Activated CD8-positive, alpha-beta T cell treated with anti-CD3 and anti-CD28 coated beads, Interleukin-2, amount 10 ng/mL, durations not matched to agents 7 days and 5 days (primary cell): ENCODE results near the gene LYRM9. TPM values are rescaled to one million over a fixed set of nuclear protein-coding genes. Genes with fewer than 3 reads are reported as not detected.
"Not testable (repeated sequence)": the region's sequence is repeated elsewhere in the genome, so short reads cannot be mapped to it uniquely, and the experiment has no call there.

ENCODE experiments used
- ATAC-seq: fragments of 150-1000 bp; cut with Tn5 transposase; one replicate; pipeline ENCODE4 v1.10.0; 2021; ENCODE audit warnings: moderate library complexity
- CTCF ChIA-PET: fragments of 350-600 bp; sonication (Branson Sonifier 250); formaldehyde crosslinking; loops from one replicate; lab custom pipeline; 2021; ENCODE audit warnings: antibody characterized with exemption; lab: Charles Lee
- POLR2A ChIA-PET: fragments of 350-600 bp; sonication (Branson Sonifier 250); formaldehyde crosslinking; loops from one replicate; lab custom pipeline; 2021; ENCODE audit warnings: antibody characterized with exemption; lab: Charles Lee
- DNase-seq: peaks from one replicate; pipeline ENCODE4 v3.0.0-alpha.2; 2020
- H3K27ac Mint-ChIP-seq: one replicate; pipeline ENCODE4 v1.8.0; 2021; ENCODE audit warnings: mild to moderate bottlenecking, mixed read lengths
- H3K27me3 Mint-ChIP-seq: one replicate; pipeline ENCODE4 v1.8.0; 2021; ENCODE audit warnings: low read depth, mixed read lengths
- H3K36me3 Mint-ChIP-seq: one replicate; pipeline ENCODE4 v1.8.0; 2021; ENCODE audit warnings: low read depth, mixed read lengths
- H3K4me1 Mint-ChIP-seq: one replicate; pipeline ENCODE4 v1.8.0; 2021; ENCODE audit warnings: low read depth, mixed read lengths
- H3K4me3 Mint-ChIP-seq: one replicate; pipeline ENCODE4 v1.8.0; 2021; ENCODE audit warnings: mild to moderate bottlenecking, mixed read lengths
- H3K9me3 Mint-ChIP-seq: one replicate; pipeline ENCODE4 v1.8.0; 2022; ENCODE audit warnings: mixed read lengths; ENCODE audit not compliant: insufficient read depth
- total RNA-seq, 2 experiments: library from RNA; stranded (reverse); gene quantifications; one replicate each; pipeline ENCODE4 v1.2.3, GENCODE V29; 2021

LYRM9 gene
- total RNA-seq, 2 experiments from 2014 or later, result 1.6 to 3.6 TPM

DNA sequence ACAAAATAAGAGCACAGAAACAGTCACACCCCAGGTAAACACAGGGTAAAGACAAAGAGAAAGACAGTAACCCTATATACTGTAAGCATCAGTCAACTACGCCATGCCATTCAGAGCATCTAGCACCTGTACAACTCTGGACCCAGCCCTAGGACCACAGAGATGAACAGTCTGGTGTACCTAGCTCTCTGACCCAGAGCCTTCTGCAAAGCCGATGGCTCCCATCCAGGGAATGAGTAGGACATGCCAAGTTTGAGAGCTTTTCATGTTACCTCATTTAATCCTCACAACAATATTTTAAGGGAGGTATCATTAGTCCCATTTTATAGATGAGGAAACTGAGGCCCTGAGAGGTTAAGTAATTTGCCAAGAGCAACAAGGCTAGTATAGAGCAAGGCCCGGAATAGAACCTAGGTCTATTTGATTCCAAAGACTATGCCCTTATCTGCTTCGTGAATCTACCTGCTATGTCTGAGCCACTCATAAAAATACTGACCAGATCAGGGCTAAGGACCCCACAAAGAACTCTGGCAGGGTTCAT is 3.4 kb downstream of the LYRM9 start:
- Mint-ChIP-seq H3K9me3 (no peaks in the 10 kb centered on the region), H3K4me3 (no peak overlapping the region), H3K27ac (no peak overlapping the region), H3K27me3 (peaks cover 6% of the 10 kb centered on the region), H3K36me3 (no peaks in the 10 kb centered on the region), H3K4me1 (peaks cover 35% of the 10 kb centered on the region)
- POLR2A ChIA-PET, result no interaction called here
- no peak for ATAC-seq
- DNase-seq, result no peak
- CTCF ChIA-PET, result interaction anchor here (0.6 to 8.8 kb wide), 4 partner anchors 10 to 362 kb away, joined by 3 to 198 read pairs (median 4); no protein-coding TSS in a partner anchor

DNA sequence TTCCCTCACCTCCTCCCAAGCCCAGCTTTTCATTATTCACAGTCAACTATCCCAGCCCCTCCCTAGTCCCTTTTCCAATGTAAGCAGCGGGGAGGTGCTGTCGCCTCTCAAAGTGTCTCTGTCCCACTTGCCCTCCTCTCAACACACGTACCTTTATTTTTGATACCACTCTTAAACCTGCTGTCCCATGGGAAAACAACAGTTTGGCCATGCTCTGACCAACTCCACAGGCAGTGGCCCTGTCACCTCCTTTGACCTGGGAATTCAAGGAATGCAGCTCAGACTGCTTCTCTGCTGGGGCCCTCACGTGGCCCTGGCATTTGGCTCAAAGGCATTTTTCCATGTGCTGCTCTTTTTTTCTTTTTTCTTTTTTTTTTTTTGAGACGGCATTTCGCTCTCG is 4.2 kb downstream of the LYRM9 start:
- Mint-ChIP-seq H3K4me1 (peaks cover 31% of the 10 kb centered on the region), H3K36me3 (no peaks in the 10 kb centered on the region), H3K27me3 (peaks cover 2% of the 10 kb centered on the region), H3K9me3 (no peaks in the 10 kb centered on the region), H3K27ac (no peak overlapping the region), H3K4me3 (no peak overlapping the region)
- DNase-seq, result no peak
- ATAC-seq, result no peak
- ChIA-PET CTCF (interaction anchor here (8.8 kb wide), 1 partner anchor 81 kb away, joined by 198 read pairs; no protein-coding TSS in a partner anchor), POLR2A (no interaction called here)

DNA sequence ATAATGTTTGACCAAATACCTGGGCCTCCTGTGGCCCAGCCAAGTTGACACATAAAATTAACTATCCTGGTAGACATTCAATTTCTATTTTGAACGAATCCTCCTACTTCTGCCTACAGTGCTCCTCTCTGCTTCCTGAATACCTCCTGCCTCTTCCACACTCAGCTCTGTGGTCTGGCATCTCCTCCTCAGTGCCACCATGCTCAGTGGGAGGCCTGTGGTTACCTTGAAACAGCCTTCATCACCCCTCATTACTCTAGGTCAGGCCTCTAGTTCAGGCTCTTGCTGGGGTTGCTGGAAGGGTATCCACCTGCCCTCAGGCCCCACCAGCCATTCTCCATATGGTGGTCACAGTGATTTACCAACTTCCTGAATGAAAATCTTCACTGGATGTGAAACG is 5.1 kb downstream of the LYRM9 start:
- no peaks in the 10 kb centered on the region for H3K36me3 Mint-ChIP-seq
- no peak overlapping the region for H3K27ac Mint-ChIP-seq
- ATAC-seq (no peak), DNase-seq (no peak)
- H3K4me1 Mint-ChIP-seq, result peaks cover 24% of the 10 kb centered on the region
- ChIA-PET POLR2A (no interaction called here), CTCF (interaction anchor here (0.7 to 8.8 kb wide), 2 partner anchors 9 to 80 kb away, joined by 3 to 198 read pairs; no protein-coding TSS in a partner anchor)
- no peaks in the 10 kb centered on the region for H3K9me3 Mint-ChIP-seq
- no peak overlapping the region for H3K4me3 Mint-ChIP-seq
- H3K27me3 Mint-ChIP-seq, result no peaks in the 10 kb centered on the region

DNA sequence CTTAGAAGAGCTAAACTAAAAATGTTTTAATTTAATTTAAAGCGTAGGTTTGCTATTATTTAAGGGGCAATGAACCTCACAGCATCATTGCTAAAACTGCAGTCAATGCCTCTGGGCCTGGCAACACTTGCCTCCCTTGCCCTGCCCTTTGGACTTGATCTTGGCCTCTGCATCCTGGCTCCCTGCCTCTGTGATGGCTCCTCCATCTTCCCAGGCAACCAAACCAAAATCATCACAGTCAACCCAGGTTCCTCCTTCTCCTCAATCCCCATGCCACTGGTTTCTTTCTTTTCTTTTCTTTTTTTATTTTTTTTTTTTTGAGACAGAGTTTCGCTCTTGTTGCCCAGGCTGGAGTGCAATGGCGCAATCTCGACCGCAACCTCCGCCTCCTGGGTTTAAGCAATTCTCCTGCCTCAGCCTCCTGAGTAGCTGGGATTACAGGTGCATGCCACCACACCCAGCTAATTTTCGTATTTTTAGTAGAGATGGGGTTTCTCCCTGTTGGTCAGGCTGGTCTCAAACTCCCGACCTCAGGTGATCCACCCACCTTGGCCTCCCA is 6.7 kb downstream of the LYRM9 start:
- CTCF ChIA-PET, result interaction anchor here (3.1 to 12.7 kb wide), 2 partner anchors 82 to 126 kb away, joined by 17 to 654 read pairs; partner anchors contain the start of gene NOS2
- H3K4me3 Mint-ChIP-seq, POLR2A ChIA-PET, H3K36me3 Mint-ChIP-seq, DNase-seq, H3K9me3 Mint-ChIP-seq, ATAC-seq, H3K27ac Mint-ChIP-seq, H3K27me3 Mint-ChIP-seq: not testable (repeated sequence)
- H3K4me1 Mint-ChIP-seq, result peaks cover 22% of the 10 kb centered on the region

DNA sequence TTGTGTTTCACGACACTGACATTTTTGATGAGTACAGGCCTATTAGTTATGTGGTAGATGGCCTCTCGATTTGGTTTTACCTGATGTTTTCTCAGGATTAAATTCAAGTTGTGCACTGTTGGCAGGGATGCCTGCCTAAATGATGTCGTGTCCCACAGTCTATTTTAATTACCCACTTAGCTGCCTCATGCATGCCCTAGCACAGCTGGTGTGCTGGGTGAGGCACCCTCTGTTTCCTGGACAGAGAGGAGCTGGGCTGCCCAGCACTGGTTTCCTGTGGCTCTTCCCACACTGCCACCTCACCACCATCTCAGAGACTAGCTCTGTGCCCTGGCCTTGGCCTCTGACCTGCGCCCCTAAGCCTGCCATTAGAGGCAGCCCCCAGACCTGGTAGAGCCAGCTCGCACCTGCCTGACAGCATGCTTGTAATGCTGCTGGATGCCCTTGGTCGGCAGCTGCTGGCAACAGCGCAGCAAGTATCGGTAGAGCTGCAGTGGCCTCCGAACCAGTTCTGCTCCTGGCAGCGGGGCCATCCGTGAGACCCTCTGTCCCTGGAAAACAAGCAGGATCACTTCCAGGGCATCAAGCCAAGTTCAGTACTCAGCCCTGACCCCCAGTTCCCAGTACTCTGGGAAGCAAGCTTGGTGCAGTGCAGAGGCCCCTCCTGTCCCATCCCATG is 10.9 kb downstream of the LYRM9 start:
- ChIA-PET CTCF (interaction anchor here (1.1 to 12.7 kb wide), 5 partner anchors 11 to 655 kb away, joined by 3 to 654 read pairs (median 71); partner anchors contain the start of genes LYRM9 and NOS2), POLR2A (interaction anchor here (0.7 kb wide), 1 partner anchor 11 kb away, joined by 3 read pairs; no protein-coding TSS in a partner anchor)
- Mint-ChIP-seq H3K4me3 (no peak overlapping the region), H3K9me3 (no peaks in the 10 kb centered on the region), H3K4me1 (peaks cover 37% of the 10 kb centered on the region), H3K27ac (no peak overlapping the region), H3K27me3 (no peaks in the 10 kb centered on the region), H3K36me3 (no peaks in the 10 kb centered on the region)
- ATAC-seq, result no peak
- no peak for DNase-seq

DNA sequence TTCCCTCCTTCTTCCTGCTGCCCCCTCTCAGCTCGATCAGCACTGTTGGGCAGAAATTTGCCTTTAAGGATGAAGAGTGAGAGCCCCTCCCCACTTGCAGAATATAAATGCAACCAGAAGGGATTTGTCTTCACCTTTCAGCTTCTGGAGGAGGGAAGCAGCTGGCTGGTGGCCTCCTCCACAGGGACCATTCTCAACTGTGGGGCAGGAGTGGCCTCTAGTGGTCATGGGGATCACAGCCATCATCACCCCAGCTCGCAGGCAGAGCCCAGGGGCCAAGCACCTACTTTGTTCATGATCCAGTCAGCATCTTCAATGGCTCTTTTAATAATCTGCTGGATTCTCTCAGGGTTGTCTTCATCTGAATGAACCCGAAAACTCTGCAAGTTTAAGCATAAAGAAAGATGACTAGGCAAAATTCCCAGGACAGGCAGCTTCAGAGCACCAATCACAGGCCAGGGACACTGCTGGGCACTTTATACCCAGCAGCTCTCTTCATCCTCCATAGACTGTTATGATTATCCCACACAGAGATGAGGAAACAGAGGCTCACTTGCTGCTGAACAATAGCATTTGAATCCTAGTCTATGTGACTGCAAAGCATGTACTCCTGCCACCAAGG is 13.1 kb downstream of the LYRM9 start:
- Mint-ChIP-seq H3K4me1 (peaks cover 32% of the 10 kb centered on the region), H3K27ac (peak overlapping the region; percentile 55), H3K36me3 (no peaks in the 10 kb centered on the region), H3K9me3 (no peaks in the 10 kb centered on the region), H3K27me3 (no peaks in the 10 kb centered on the region), H3K4me3 (no peak overlapping the region)
- POLR2A ChIA-PET, result interaction anchor here (1.2 to 4.5 kb wide), 2 partner anchors 13 to 73 kb away, joined by 6 to 52 read pairs; partner anchors contain the start of gene LYRM9
- DNase-seq, result peak; percentile 81
- peak; percentile 90 for ATAC-seq
- CTCF ChIA-PET, result interaction anchor here (0.6 to 12.7 kb wide), 35 partner anchors 9 to 504 kb away, joined by 3 to 654 read pairs (median 5); partner anchors contain the start of genes IFT20, LYRM9, NOS2 and TNFAIP1

DNA sequence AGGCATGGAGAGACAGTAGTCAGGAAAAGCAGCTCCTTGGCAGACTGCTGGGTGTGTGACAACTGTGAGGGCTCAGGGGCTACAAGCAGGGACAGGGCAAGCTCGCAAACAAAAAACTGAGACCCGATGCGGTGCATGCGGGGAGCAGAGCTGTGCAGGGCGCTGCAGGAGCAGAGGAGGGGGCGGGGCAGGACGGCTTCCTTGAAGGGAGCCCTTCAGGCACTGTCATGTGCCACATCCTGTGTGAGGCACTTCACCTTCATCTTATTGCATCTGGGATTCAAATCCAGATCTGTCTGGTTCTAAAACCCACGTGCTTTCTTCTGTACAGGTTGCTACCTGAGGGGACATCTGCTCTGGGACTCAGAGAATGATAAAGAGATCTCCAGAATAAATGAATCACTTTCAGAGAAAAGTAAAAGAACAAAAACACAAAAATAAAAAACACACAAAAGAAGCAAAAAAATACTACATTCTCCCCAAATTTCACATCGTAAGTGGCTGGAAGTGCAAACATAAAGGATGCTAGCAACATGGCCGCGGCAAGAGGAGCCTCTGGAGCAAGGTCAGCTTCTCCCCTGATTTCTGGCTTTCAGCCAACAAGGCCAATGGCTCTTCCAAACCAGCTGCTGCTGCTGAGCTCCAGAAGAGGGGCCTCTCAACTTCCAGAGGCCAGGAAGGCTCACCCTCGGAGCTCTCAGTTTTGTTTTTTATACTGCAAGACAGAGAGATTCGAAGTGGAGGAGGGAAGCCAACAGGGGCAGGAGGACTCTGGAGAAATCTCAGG is 14.2 kb downstream of the LYRM9 start:
- peaks cover 29% of the 10 kb centered on the region for H3K4me1 Mint-ChIP-seq
- ChIA-PET POLR2A (interaction anchor here (1.2 to 4.5 kb wide), 3 partner anchors 14 to 72 kb away, joined by 3 to 52 read pairs (median 6); partner anchors contain the start of gene LYRM9), CTCF (interaction anchor here (0.8 to 12.7 kb wide), 23 partner anchors 8 to 503 kb away, joined by 3 to 654 read pairs (median 7); partner anchors contain the start of genes LYRM9 and NOS2)
- DNase-seq (peak; percentile 82), ATAC-seq (peak; percentile 67)
- no peaks in the 10 kb centered on the region for H3K9me3 Mint-ChIP-seq
- H3K27ac Mint-ChIP-seq, result peak overlapping the region; percentile 77
- H3K27me3 Mint-ChIP-seq, result no peaks in the 10 kb centered on the region
- no peaks in the 10 kb centered on the region for H3K36me3 Mint-ChIP-seq
- peak overlapping the region; percentile 15 for H3K4me3 Mint-ChIP-seq

DNA sequence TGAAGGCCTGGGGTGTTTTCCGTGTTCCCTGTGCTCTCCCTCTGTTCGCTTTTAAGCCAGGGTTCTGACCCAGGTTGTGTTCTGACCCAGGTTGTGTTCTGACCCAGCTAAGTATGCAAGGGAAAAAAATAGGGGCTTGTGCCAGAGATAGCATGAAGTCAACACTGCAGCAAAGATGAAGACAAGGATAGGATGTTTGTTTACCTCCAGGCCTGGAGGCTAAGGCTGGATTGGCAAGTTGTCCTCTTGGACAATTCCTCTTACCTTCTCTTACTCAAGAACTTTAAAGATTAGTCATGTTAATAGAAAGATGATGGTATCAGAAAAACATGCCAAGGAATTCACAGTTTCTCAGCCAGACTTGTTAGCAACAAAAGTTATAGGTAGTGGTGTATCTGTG is 19.4 kb downstream of the LYRM9 start:
- POLR2A ChIA-PET, result no interaction called here
- Mint-ChIP-seq H3K9me3 (peaks cover 7% of the 10 kb centered on the region), H3K27ac (no peak overlapping the region), H3K27me3 (no peaks in the 10 kb centered on the region), H3K4me3 (no peak overlapping the region), H3K36me3 (peaks cover 2% of the 10 kb centered on the region), H3K4me1 (peaks cover 12% of the 10 kb centered on the region)
- CTCF ChIA-PET, result interaction anchor here (12.7 kb wide), 1 partner anchor 69 kb away, joined by 654 read pairs; the partner anchor contains the start of gene NOS2
- no peak for ATAC-seq
- DNase-seq, result no peak

DNA sequence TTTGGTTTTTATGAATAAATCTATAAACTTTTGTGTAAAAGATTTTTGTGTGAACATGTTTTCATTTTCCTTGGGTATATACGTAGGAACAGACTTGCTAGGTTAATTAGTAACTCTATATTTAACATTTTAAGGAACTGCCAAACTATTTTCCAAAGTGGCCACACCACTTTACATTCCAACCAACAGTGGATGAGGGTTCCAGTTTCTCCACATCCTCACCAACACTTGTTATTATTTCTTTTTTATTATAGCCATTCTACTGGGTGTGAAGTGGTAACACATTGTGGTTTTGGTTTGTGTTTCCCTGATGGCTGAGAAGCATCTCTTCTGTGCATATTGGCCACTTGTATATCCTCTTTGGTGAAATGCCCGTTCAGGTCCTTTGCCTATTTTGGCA is 20.0 kb downstream of the LYRM9 start:
- no peak overlapping the region for H3K27ac Mint-ChIP-seq
- peaks cover 7% of the 10 kb centered on the region for H3K4me1 Mint-ChIP-seq
- DNase-seq (no peak), ATAC-seq (no peak)
- ChIA-PET CTCF (no interaction called here), POLR2A (no interaction called here)
- H3K36me3 Mint-ChIP-seq, result peaks cover 2% of the 10 kb centered on the region
- H3K27me3 Mint-ChIP-seq, result no peaks in the 10 kb centered on the region
- H3K4me3 Mint-ChIP-seq, result no peak overlapping the region
- H3K9me3 Mint-ChIP-seq, result peaks cover 7% of the 10 kb centered on the region

DNA sequence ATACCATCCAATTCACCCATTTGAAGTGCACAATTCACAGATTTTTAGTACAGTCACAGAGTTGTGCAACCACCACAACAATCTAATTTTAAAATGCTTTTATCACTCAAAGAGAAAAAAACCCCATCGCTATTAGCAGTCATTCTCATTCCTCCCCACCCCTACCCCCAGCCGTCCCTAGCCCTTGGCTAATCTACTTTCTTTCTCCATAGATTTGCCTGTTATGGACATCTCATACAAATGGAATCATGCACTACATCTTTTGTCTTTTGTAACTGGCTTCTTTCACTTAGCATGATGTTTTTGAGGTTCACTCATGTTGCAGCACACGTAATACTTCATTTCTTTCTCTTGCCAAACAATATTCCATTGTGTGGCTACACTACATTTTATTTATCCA is 20.4 kb downstream of the LYRM9 start:
- H3K27ac Mint-ChIP-seq, result no peak overlapping the region
- POLR2A ChIA-PET, result no interaction called here
- H3K27me3 Mint-ChIP-seq, result no peaks in the 10 kb centered on the region
- CTCF ChIA-PET, result no interaction called here
- H3K9me3 Mint-ChIP-seq, result peaks cover 7% of the 10 kb centered on the region
- peaks cover 3% of the 10 kb centered on the region for H3K4me1 Mint-ChIP-seq
- no peak overlapping the region for H3K4me3 Mint-ChIP-seq
- H3K36me3 Mint-ChIP-seq, result peaks cover 2% of the 10 kb centered on the region
- DNase-seq, result no peak
- ATAC-seq, result no peak

DNA sequence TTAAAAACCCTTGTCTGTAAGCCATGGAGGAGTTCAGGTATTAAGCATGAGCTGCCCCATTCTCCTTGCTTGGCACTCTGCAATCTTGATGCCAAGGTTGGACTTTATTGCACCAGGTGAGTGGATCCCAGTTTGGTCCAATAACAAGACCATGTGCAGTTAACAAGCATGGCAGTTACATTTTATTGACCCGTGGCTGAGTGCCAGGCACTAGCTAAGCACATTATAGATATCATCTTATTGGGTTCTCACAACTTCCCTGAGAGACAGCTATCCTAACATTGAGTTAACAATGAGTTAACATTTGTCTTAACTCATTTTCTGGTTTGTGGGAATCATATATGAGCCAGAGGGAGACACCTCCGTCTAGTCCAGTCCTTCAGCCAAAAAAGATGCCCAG is 21.8 kb downstream of the LYRM9 start:
- ChIA-PET CTCF (interaction anchor here (1.6 to 2.2 kb wide), 2 partner anchors 9 to 66 kb away, joined by 7 read pairs; no protein-coding TSS in a partner anchor), POLR2A (interaction anchor here (0.6 to 1.7 kb wide), 2 partner anchors 10 to 66 kb away, joined by 3 to 4 read pairs; no protein-coding TSS in a partner anchor)
- no peak for DNase-seq
- no peaks in the 10 kb centered on the region for H3K27me3 Mint-ChIP-seq
- ATAC-seq, result no peak
- peaks cover 7% of the 10 kb centered on the region for H3K9me3 Mint-ChIP-seq
- peaks cover 2% of the 10 kb centered on the region for H3K36me3 Mint-ChIP-seq
- H3K4me3 Mint-ChIP-seq, result no peak overlapping the region
- no peak overlapping the region for H3K27ac Mint-ChIP-seq
- peaks cover 3% of the 10 kb centered on the region for H3K4me1 Mint-ChIP-seq
